ENCODE measurements around the gene PPDPF. TPM values are rescaled to one million over a fixed set of nuclear protein-coding genes. Genes with fewer than 3 reads are reported as not detected.
"Not testable (repeated sequence)": the region's sequence is repeated elsewhere in the genome, so short reads cannot be mapped to it uniquely, and the experiment has no call there.

The PPDPF gene, protein sequence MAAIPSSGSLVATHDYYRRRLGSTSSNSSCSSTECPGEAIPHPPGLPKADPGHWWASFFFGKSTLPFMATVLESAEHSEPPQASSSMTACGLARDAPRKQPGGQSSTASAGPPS
- 154 and 194 TPM in 2 replicates for total RNA-seq (2014; rRNA removed)
- 442 TPM for polyA plus RNA-seq (2012)

- peak; percentile 74 for DNase-seq (ENCODE audit: low read depth)
These were observed at the start of gene PPDPF for GRCh38 chr20:63520504-63520933. Gene PPDPF, plus strand, starts transcription at chr20:63520765. Its CDS starts 544 bp downstream, at chr20:63521309.

- DNase-seq (ENCODE audit: low read depth): no peak
These were observed 49.4 kb upstream of the PPDPF start for GRCh38 chr20:63471002-63471716.

GRCh38 chr20:63471717-63471980, 48.9 kb upstream of the PPDPF start:
- no peak for DNase-seq (ENCODE audit: low read depth)

- DNase-seq (ENCODE audit: low read depth): no peak
These were observed 48.4 kb upstream of the PPDPF start, which contains the start of gene KCNQ2 for GRCh38 chr20:63471981-63472831. Gene KCNQ2, minus strand, starts transcription at chr20:63472655. Its CDS starts 192 bp downstream, at chr20:63472463.

DNA sequence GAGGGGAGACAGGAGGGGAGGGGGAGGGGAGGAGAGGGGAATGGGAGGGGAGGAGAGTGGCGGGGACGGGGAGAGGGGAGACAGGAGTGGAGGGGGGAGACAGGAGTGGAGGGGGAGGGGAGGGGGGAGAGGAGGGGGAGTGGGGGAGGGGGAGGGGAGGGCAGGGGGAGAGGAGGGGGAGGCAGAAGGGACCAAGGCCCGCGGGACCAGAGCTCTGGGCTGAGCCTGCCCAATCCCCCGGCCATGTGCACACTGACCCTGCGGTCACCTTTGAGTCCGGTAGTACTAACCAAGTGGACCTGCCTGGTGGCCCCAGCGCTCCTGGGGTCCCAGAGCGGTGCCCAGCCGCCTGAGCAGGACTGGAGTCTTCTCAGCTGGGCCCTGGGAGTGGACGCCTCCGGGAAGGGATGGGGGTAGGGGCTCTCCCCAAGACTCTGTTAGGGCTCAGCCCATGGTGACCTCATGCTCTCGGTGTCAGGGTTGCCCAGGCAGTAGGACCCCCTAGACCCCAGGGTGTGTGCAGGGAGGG, 47.6 kb upstream of the PPDPF start:
- no peak for DNase-seq (ENCODE audit: low read depth)

- no peak for DNase-seq (ENCODE audit: low read depth)
These were observed 46.8 kb upstream of the PPDPF start for GRCh38 chr20:63473555-63474449.

- peak; percentile 18 for DNase-seq (ENCODE audit: low read depth)
These were observed 45.4 kb upstream of the PPDPF start for GRCh38 chr20:63475209-63475608.

DNA sequence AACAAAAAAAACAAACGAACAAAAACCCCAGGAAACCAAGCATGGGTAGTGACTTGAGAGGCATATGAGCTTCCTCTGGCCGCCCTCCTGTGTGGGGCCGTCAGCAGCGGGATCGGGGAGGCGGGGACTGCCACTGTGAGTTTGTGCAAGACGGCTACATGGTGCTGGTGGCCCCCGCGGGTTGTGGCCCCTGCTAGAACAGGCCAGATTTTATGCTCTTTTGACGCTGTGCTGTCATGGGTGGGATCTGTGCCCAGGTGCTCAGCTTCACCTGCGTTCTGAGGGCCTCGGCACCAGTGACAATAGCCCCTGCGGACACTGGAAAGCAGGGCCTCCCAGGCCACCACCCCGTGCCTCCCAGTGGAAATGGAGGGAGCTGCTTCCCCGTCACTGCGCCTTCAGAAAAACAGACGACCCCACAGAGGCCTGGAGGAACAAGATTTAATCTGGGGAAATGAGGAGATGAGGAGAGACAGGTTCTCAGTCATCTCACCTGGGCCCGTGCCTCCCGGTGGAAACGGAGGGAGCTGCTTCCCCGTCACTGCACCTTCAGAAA, 43.4 kb upstream of the PPDPF start:
- no peak for DNase-seq (ENCODE audit: low read depth)

DNA sequence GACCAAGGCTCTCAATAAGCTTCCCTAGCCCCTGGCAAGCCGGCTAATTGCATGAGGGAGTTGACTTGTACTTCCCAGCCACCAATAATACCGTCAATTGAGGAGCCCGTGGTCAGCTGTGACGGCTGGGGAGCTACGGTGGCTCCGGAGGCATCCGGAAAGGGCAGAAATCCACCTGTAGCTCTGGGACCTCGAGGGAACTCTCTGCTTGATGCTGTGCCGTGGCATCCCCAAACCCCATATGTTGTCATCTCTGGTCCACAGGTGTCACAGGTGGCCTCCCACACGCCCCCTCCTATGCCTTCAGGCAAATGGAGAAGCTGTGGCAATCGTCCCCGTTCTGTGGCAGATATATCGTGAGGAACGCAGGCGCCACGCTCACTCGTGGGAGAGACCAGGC, 42.6 kb upstream of the PPDPF start:
- no peak for DNase-seq (ENCODE audit: low read depth)

DNA sequence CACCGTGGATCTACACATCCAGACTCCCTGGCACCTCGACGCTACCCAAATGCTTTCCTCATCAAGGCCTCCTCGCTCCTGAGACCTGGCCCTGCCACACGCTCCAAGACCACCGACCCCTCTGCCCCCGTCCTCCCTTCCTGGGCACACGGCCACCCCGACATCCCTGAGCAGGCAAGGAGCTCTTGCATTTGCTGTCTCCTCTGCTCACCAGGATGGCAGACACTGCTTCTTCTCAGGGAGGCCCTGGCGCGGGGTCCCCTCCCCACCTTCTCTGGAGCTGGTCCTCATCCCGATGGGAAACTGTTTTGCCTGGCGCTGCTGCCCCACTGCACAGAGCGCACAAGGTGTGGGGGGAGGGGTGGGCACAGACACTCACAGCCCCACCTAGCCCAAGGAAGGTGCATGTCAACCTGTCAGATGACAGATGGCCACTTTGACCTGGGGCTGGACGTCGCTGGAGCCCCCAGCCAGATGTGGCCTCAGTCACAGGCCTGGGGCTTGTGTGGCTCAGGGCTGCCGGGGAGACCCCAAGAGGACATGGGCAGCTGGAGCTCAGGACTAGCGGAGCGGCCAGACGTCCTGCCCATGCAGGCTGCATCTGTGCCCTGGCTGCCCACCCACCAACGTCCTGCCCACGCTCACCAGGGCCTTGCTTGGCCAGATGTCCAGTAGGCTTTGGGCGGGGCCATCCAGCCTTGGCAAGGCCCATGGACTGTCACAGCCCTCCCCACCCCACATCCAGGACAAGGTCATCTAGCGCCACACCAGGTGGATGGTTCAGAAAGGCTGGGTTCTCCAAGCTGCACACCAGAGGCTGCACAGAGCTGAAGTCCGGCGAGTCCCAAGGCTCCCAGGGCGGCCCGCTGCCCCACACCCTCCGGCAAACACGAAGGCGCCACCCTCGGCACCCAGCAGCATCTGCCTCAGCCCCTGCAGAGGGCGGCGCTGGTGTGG, 41.9 kb upstream of the PPDPF start:
- no peak for DNase-seq (ENCODE audit: low read depth)

DNA sequence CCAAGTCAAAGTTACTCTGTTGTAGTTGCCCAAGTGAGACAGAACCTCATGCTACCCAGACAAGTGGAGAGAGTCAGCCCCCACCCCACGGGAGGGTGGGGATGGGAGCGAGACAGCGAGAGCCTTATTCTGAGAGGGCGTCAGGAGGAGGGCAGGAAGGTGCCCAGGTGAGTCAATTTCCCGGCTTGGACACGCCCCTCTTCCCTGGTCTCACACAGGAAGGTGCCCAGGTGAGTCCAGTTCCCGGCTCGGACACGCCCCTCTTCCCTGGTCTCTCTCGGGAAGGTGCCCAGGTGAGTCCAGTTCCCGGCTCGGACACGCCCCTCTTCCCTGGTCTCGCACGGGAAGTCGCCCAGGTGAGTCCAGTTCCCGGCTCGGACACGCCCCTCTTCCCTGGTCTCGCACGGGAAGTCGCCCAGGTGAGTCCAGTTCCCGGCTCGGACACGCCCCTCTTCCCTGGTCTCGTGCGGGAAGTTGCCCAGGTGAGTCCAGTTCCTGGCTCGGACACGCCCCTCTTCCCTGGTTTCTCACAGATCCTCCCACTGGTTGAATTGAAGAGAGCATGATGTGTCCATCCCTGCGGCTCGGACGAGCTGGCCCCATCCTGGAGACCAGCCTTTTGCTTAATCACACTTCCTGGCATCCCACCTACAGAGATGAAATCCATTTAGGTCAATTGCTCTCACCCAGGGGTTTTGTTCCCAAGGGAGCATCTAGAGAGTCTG, 40.7 kb upstream of the PPDPF start:
- DNase-seq (ENCODE audit: low read depth): not testable (repeated sequence)

- DNase-seq (ENCODE audit: low read depth): no peak
These were observed 39.1 kb upstream of the PPDPF start for GRCh38 chr20:63481503-63481902.

GRCh38 chr20:63482021-63482587, 38.5 kb upstream of the PPDPF start:
- DNase-seq (ENCODE audit: low read depth): no peak

- DNase-seq (ENCODE audit: low read depth): no peak
These were observed 36.7 kb upstream of the PPDPF start for GRCh38 chr20:63483834-63484233.

DNA sequence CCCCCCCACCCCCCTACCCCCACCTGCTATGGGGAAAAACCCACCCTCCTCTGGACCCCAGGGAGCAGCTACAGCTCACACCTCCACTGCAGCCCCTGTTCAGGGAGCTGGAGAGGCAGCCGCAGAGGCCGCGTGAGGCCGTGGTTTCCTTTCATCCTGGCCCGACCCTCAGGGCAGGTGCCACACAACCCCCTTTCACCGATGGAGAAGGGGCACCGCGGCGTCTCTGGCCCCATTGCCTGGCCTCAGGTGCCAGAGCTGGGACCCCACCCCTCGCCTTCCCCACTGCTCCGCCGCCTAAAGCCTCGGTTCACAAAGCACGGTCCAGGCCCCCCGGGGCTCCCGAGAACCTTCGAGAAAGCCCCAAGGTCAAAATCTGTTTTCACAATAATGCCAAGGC, 36.3 kb upstream of the PPDPF start:
- DNase-seq (ENCODE audit: low read depth): no peak

DNA sequence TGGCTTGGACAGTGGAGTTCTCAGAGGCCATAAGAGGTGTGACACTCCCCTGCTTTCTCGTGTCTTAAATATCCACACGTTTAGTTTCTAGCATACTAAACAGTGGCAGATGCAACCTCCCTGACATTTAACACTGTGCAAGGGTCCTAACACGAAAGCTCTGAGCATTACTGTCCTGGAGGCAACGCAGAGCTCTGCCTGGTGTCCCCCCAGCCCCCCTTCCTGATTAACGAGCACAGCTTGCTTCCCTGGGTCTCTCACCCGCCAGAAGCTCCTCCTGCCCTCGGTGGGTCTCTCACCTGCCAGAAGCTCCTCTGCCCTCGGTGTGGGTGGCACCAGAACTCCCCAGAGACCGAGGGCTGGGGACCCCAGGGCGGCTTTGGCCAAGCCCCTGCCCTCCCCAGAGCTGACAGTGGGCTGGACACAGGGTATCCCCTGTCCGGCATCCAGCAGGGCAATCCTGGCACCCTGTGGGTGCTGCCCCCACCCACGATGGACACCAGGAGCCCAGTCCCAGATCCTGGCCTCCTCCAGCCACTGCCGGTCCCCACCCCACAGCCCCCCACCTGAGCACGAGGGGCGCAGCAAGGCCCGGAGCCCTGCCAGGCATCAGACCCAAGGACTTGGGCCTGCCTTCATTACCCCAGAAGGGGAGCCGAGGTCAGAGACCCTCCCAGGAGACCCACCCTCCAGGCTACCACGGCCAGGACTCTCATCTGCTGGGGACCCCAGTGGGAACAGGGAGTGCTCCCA, 35.7 kb upstream of the PPDPF start:
- no peak for DNase-seq (ENCODE audit: low read depth)

- no peak for DNase-seq (ENCODE audit: low read depth)
These were observed 34.2 kb upstream of the PPDPF start for GRCh38 chr20:63486300-63486855.
